Right lobe of liver (tissue), 4 donors: Measurements from ENCODE around the gene PHLDB2.

Experiments used
- CTCF ChIP-seq, 4 donors: fragments of 200-600 bp in 3 of 4; fragments of 450-650 bp in 1 of 4; IDR thresholded peaks; one replicate each; pipeline versions ENCODE4 v1.5.1 to v1.8.0; 2016 to 2022; ENCODE audit warnings: antibody characterized with exemption in 4 of 4, mild to moderate bottlenecking in 2 of 4
- POLR2A ChIP-seq: fragments of 450-650 bp; IDR thresholded peaks from one replicate; pipeline ENCODE4 v1.6.1; 2017; ENCODE audit warnings: antibody characterized with exemption, mild to moderate bottlenecking
- donor health status: DM: no; HTN: no; CAD: no.
- donor health status: DM: no; HTN: no; CAD: no.
- donor health status: DM: no; HTN: yes; CAD: no.

GRCh38 chr3:112012205-112012992 lies 153.3 kb downstream of the PHLDB2 start:
- TF ChIP-seq POLR2A (no peak), CTCF (IDR thresholded peaks at IDR 0.05) (no peak)
